ENCODE results near the gene C22orf15. TPM values are rescaled to one million over a fixed set of nuclear protein-coding genes. Genes with fewer than 3 reads are reported as not detected.

C22orf15 gene
- total RNA-seq, 1 experiment from 2014 or later: 2.7 TPM

GRCh38 chr22:23751441-23751996, 11.3 kb upstream of the C22orf15 start (continued):
- 0 out of 2 replicates have a peak, but pooled peaks have one; percentile 6 for TF ChIP-seq ZNF281 (CRISPR knock-in tag; IDR thresholded peaks at IDR 0.05)
- TF ChIP-seq GABPB1 (CRISPR knock-in tag; IDR thresholded peaks at IDR 0.05): no peak
- no peak for TF ChIP-seq TP53 (CRISPR knock-in tag; IDR thresholded peaks at IDR 0.05)
- TF ChIP-seq TEAD1 (CRISPR knock-in tag; IDR thresholded peaks at IDR 0.05): no peak
- TF ChIP-seq ZBTB43 (CRISPR knock-in tag; IDR thresholded peaks at IDR 0.05): no peak
- no peak for TF ChIP-seq SP1 (CRISPR knock-in tag; conservative IDR thresholded peaks at IDR 0.05)
- no peak for TF ChIP-seq ZNF232 (CRISPR knock-in tag; IDR thresholded peaks at IDR 0.05)

GRCh38 chr22:23752090-23752691, 10.6 kb upstream of the C22orf15 start:
- peak overlapping the region; percentile 80 for H3K4me3 Mint-ChIP-seq
- ChIA-PET POLR2A (interaction anchor here (0.7 kb wide), 1 partner anchor 305 kb away, joined by 5 read pairs; no protein-coding TSS in a partner anchor), CTCF (interaction anchor here (0.7 to 0.9 kb wide), 2 partner anchors 94 to 161 kb away, joined by 3 to 6 read pairs; no protein-coding TSS in a partner anchor)
- no peaks in the 10 kb centered on the region for H3K36me3 Mint-ChIP-seq
- H3K27me3 Mint-ChIP-seq (ENCODE audit: low read depth): no peaks in the 10 kb centered on the region
- TF ChIP-seq JUN (CRISPR knock-in tag; IDR thresholded peaks at IDR 0.05) (no peak), SMAD3 (CRISPR knock-in tag; IDR thresholded peaks at IDR 0.05; ENCODE audit: borderline replicate concordance) (0 out of 2 replicates have a peak, but pooled peaks have one; percentile 33), GRHL2 (CRISPR knock-in tag; IDR thresholded peaks at IDR 0.05; ENCODE audit: insufficient replicate concordance, severe bottlenecking) (no peak), MAX (CRISPR knock-in tag; IDR thresholded peaks at IDR 0.05) (no peak)
- peak overlapping the region; percentile 89 for H3K27ac Mint-ChIP-seq
- H3K4me1 Mint-ChIP-seq: peaks cover 28% of the 10 kb centered on the region
- ATAC-seq (no peak), DNase-seq (ENCODE audit: low spot score) (no peak)
- H3K9me3 Mint-ChIP-seq: no peaks in the 10 kb centered on the region

- Mint-ChIP-seq H3K4me3 (peak overlapping the region; percentile 80; the same call in 1 of the 2 replicates), H3K4me1 (peaks cover 28% of the 10 kb centered on the region), H3K9me3 (no peaks in the 10 kb centered on the region), H3K36me3 (no peaks in the 10 kb centered on the region), H3K27me3 (ENCODE audit: low read depth) (no peaks in the 10 kb centered on the region), H3K27ac (no peak overlapping the region)
- TF ChIP-seq FOXP4 (CRISPR knock-in tag; IDR thresholded peaks at IDR 0.05) (no peak), ZNF232 (CRISPR knock-in tag; IDR thresholded peaks at IDR 0.05) (no peak), FOXK1 (CRISPR knock-in tag; IDR thresholded peaks at IDR 0.05) (no peak), ATF3 (CRISPR knock-in tag; conservative IDR thresholded peaks at IDR 0.05) (no peak), SMAD4 (CRISPR knock-in tag; IDR thresholded peaks at IDR 0.05) (no peak), ZNF219 (CRISPR knock-in tag; IDR thresholded peaks at IDR 0.05; ENCODE audit: borderline replicate concordance) (no peak), NFATC4 (CRISPR knock-in tag; IDR thresholded peaks at IDR 0.05) (no peak), ZNF281 (CRISPR knock-in tag; IDR thresholded peaks at IDR 0.05) (no peak), SMAD3 (CRISPR knock-in tag; IDR thresholded peaks at IDR 0.05; ENCODE audit: borderline replicate concordance) (no peak), JUN (CRISPR knock-in tag; IDR thresholded peaks at IDR 0.05) (no peak), ATF6 (CRISPR knock-in tag; IDR thresholded peaks at IDR 0.05) (no peak), RORB (CRISPR knock-in tag; IDR thresholded peaks at IDR 0.05) (no peak), ZNF263 (CRISPR knock-in tag; IDR thresholded peaks at IDR 0.05; ENCODE audit: low read depth) (no peak)
- DNase-seq (ENCODE audit: low spot score): no peak
- ChIA-PET CTCF (interaction anchor here (0.9 to 1.2 kb wide), 2 partner anchors 97 to 161 kb away, joined by 3 to 4 read pairs; no protein-coding TSS in a partner anchor), POLR2A (no interaction called here)
- no peak for ATAC-seq
Measured at GRCh38 chr22:23752750-23753149, 10.0 kb upstream of the C22orf15 start.
